HS-5 (cell line): ENCODE data around the gene PIH1D1.

Experiments used
- DNase-seq: peaks from one replicate; pipeline ENCODE4 v3.0.0-alpha.2; 2012; ENCODE audit warnings: low read depth

PIH1D1 gene

GRCh38 chr19:49434907-49435583 lies 16.6 kb downstream of the PIH1D1 start:
- DNase-seq = no peak

GRCh38 chr19:49433240-49433901 lies 18.2 kb downstream of the PIH1D1 start:
- no peak for DNase-seq

GRCh38 chr19:49432141-49433073 lies 19.2 kb downstream of the PIH1D1 start:
- no peak for DNase-seq

GRCh38 chr19:49431330-49431749 lies 20.3 kb downstream of the PIH1D1 start:
- no peak for DNase-seq

GRCh38 chr19:49430678-49431329 lies 20.8 kb downstream of the PIH1D1 start:
- DNase-seq = no peak

- DNase-seq = no peak
Measured at GRCh38 chr19:49430172-49430677, 21.4 kb downstream of the PIH1D1 start.

- no peak for DNase-seq
Measured at GRCh38 chr19:49428547-49429451, 22.8 kb downstream of the PIH1D1 start.

- no peak for DNase-seq
Measured at GRCh38 chr19:49427855-49428546, 23.6 kb downstream of the PIH1D1 start.

- no peak for DNase-seq
Measured at GRCh38 chr19:49427339-49427738, 24.3 kb downstream of the PIH1D1 start.

- no peak for DNase-seq
Measured at GRCh38 chr19:49425922-49426592, 25.6 kb downstream of the PIH1D1 start.

- no peak for DNase-seq
Measured at GRCh38 chr19:49425178-49425577, 26.4 kb downstream of the PIH1D1 start, which contains the start of gene GFY. Gene GFY, plus strand, starts transcription at chr19:49425388. Its CDS starts 1,043 bp downstream, at chr19:49426431.

GRCh38 chr19:49423985-49424303 lies 27.7 kb downstream of the PIH1D1 start:
- DNase-seq = no peak

- DNase-seq = no peak
Measured at GRCh38 chr19:49423071-49423984, 28.3 kb downstream of the PIH1D1 start, which contains the start of gene PTH2. Gene PTH2, minus strand, starts transcription at chr19:49423441. Its CDS starts 102 bp downstream, at chr19:49423339.

- DNase-seq = no peak
Measured at GRCh38 chr19:49422407-49423070, 29.1 kb downstream of the PIH1D1 start.

- no peak for DNase-seq
Measured at GRCh38 chr19:49421878-49422202, 29.8 kb downstream of the PIH1D1 start.

GRCh38 chr19:49421039-49421877 lies 30.4 kb downstream of the PIH1D1 start:
- no peak for DNase-seq

- no peak for DNase-seq
Measured at GRCh38 chr19:49420227-49420626, 31.4 kb downstream of the PIH1D1 start.
